ENCODE measurements around the gene DDHD1.
"Not testable (repeated sequence)": the region's sequence is repeated elsewhere in the genome, so short reads cannot be mapped to it uniquely, and the experiment has no call there.

GRCh38 chr14:53179486-53180005 is 26.4 kb upstream of the DDHD1 start:
- TF ChIP-seq CTCF (conservative IDR thresholded peaks at IDR 0.05); ZFX (IDR thresholded peaks at IDR 0.05): not testable (repeated sequence)
